Endothelial cell of umbilical vein (primary cell): ENCODE measurements around the gene THSD4. TPM values are rescaled to one million over a fixed set of nuclear protein-coding genes. Genes with fewer than 3 reads are reported as not detected.

ENCODE experiments used
- BruUV-seq: library from RNA; stranded (reverse); fragments of 400-500 nt; replicated peaks from 2 replicates; lab custom pipeline; 2021; lab: Mats Ljungman, UMichigan
- CTCF ChIA-PET: fragments of 300-600, 350-600 bp; sonication (Branson Sonifier 250); formaldehyde crosslinking; loops from one replicate; lab custom pipeline; 2021; ENCODE audit warnings: antibody characterized with exemption, inconsistent platforms; lab: Charles Lee
- POLR2A ChIA-PET: fragments of 300-600, 350-600 bp; sonication (Branson Sonifier 250); formaldehyde crosslinking; loops from one replicate; lab custom pipeline; 2021; ENCODE audit warnings: antibody characterized with exemption, inconsistent platforms; lab: Charles Lee
- DNase-seq: peaks from one replicate; pipeline ENCODE4 v3.0.0-alpha.2; 2011; ENCODE audit warnings: low read depth, low spot score
- FAIRE-seq: peaks from 2 replicates; lab custom pipeline; 2011; peaks lifted over from hg19 to GRCh38; lab: Jason Lieb, UNC
- H2AFZ ChIP-seq: 2 replicates; pipeline ENCODE4 v1.6.0; 2012; ENCODE audit warnings: low read depth, low read length, control low read depth, inconsistent platforms
- H3K27ac ChIP-seq: 2 replicates; pipeline ENCODE4 v1.5.1; 2011; ENCODE audit warnings: low read depth, mild to moderate bottlenecking, control low read depth, low read length, moderate library complexity; ENCODE audit not compliant: insufficient read depth
- H3K27me3 ChIP-seq, 2 experiments: 2 replicates each; pipeline versions ENCODE4 v1.6.0 to v1.6.1; 2011; ENCODE audit warnings: low read length in 2 of 2, mixed read lengths in 1 of 2; ENCODE audit not compliant: control insufficient read depth in 2 of 2, insufficient read depth in 2 of 2
- H3K36me3 ChIP-seq, 2 experiments: 2 replicates in 1 of 2; 3 replicates in 1 of 2; pipeline ENCODE4 v1.5.1; 2011; ENCODE audit warnings: low read length in 2 of 2, mild to moderate bottlenecking in 1 of 2, moderate library complexity in 1 of 2; ENCODE audit not compliant: control insufficient read depth in 2 of 2, insufficient read depth in 2 of 2; ENCODE audit errors: extremely low read depth in 1 of 2
- H3K4me1 ChIP-seq: 3 replicates; pipeline ENCODE4 v1.5.1; 2011; ENCODE audit warnings: mild to moderate bottlenecking, low read length; ENCODE audit not compliant: control insufficient read depth, insufficient read depth; ENCODE audit errors: extremely low read depth
- H3K4me2 ChIP-seq: 2 replicates; pipeline ENCODE4 v1.6.1; 2011; ENCODE audit warnings: low read length, control low read depth, mixed read lengths; ENCODE audit not compliant: insufficient read depth
- H3K4me3 ChIP-seq, 3 experiments: fragments of 200-600 bp in 1 of 3; sonication (generic), shearing (Covaris generic) in 1 of 3; replicated peaks in 1 of 3; 2 replicates each; pipeline ENCODE4 v1.5.1; 2011 to 2016; ENCODE audit warnings: control low read depth in 3 of 3, low read length in 3 of 3, mild to moderate bottlenecking in 2 of 3, inconsistent platforms in 1 of 3, low read depth in 1 of 3, moderate library complexity in 1 of 3; ENCODE audit not compliant: insufficient read depth in 1 of 3
- H3K79me2 ChIP-seq: 2 replicates; pipeline ENCODE4 v1.6.0; 2012; ENCODE audit warnings: low read length, inconsistent platforms; ENCODE audit not compliant: control insufficient read depth, insufficient read depth
- H3K9ac ChIP-seq: replicated peaks from 2 replicates; pipeline ENCODE3; 2011; ENCODE audit warnings: low read length, control low read depth; ENCODE audit not compliant: insufficient read depth; ENCODE audit errors: extremely low read depth
- H3K9me1 ChIP-seq: replicated peaks from 3 replicates; pipeline ENCODE4 v1.6.0; 2011; ENCODE audit warnings: mild to moderate bottlenecking, low read length; ENCODE audit not compliant: control insufficient read depth, insufficient read depth; ENCODE audit errors: extremely low read depth
- H3K9me3 ChIP-seq: replicated peaks from 2 replicates; pipeline ENCODE4 v1.5.1; 2012; ENCODE audit warnings: low read length, inconsistent platforms; ENCODE audit not compliant: control insufficient read depth, insufficient read depth
- H4K20me1 ChIP-seq: replicated peaks from 2 replicates; pipeline ENCODE3; 2011; ENCODE audit warnings: mild to moderate bottlenecking, low read length; ENCODE audit not compliant: control insufficient read depth, insufficient read depth; ENCODE audit errors: extremely low read depth
- EZH2 ChIP-seq: IDR thresholded peaks from 2 replicates; pipeline ENCODE4 v1.6.1; 2012; ENCODE audit warnings: borderline replicate concordance, low read depth, mild to moderate bottlenecking, moderate library complexity, low read length, inconsistent platforms; ENCODE audit not compliant: severe bottlenecking
- FOS ChIP-seq: IDR thresholded peaks from 2 replicates; pipeline ENCODE4 v1.6.1; 2011; ENCODE audit warnings: mild to moderate bottlenecking, low read length, moderate library complexity, borderline replicate concordance; ENCODE audit not compliant: insufficient read depth
- GATA2 ChIP-seq: IDR thresholded peaks from 2 replicates; pipeline ENCODE4 v1.7.0; 2011; ENCODE audit warnings: low read depth, mild to moderate bottlenecking, moderate library complexity, mixed read lengths, low read length; ENCODE audit not compliant: insufficient read length, insufficient read depth
- JUN ChIP-seq: IDR thresholded peaks from 2 replicates; pipeline ENCODE4 v1.6.1; 2011; ENCODE audit warnings: borderline replicate concordance, low read depth; ENCODE audit not compliant: insufficient read length, insufficient read depth
- MYC ChIP-seq: IDR thresholded peaks from one replicate; pipeline ENCODE4 v1.6.1; 2011; ENCODE audit warnings: mild to moderate bottlenecking, low read depth, low read length
- POLR2A ChIP-seq: IDR thresholded peaks from 2 replicates; pipeline ENCODE4 v1.6.1; 2012; ENCODE audit warnings: low read depth, mild to moderate bottlenecking, control low read depth, low read length
- POLR2AphosphoS5 ChIP-seq: IDR thresholded peaks from 2 replicates; pipeline ENCODE4 v1.6.1; 2012; ENCODE audit warnings: low read depth, mild to moderate bottlenecking, control low read depth, low read length, moderate library complexity; ENCODE audit not compliant: insufficient read depth
- dilution Hi-C: fragments of 300-500 bp; cut with MboI; formaldehyde crosslinking; loops from one replicate; pipeline ENCODE4 v1.15.0; 2019; ENCODE audit warnings: low sequenced_read_pairs; ENCODE audit not compliant: extremely low pct_ligation_motif_present
- intact Hi-C: fragments of 100-400 bp; cut with micrococcal nuclease; formaldehyde crosslinking; loops from one replicate; pipeline ENCODE4 v1.10.0; 2022
- polyA plus RNA-seq, 4 experiments: library from polyadenylated mRNA; depleted of rRNA in 3 of 4; stranded (reverse) in 3 of 4; unstranded in 1 of 4; fragments of >200 nt; gene quantifications; 2 replicates each; pipeline versions ENCODE4 v1.2.1 to v1.2.3, GENCODE V29; 2011 to 2012; ENCODE audit warnings: missing spikeins in 1 of 4
- total RNA-seq: library from RNA; stranded (reverse); gene quantifications from 2 replicates; pipeline ENCODE4 v1.2.3, GENCODE V29; 2021
- TF ChIP-seq, protein P1 (sequence below), 2 donors: IDR thresholded peaks; 1 replicate in 1 of 2; 2 replicates in 1 of 2; pipeline ENCODE4 v1.5.1; 2011; ENCODE audit warnings: low read length in 2 of 2, mild to moderate bottlenecking in 2 of 2, moderate library complexity in 2 of 2, control low read depth in 1 of 2, inconsistent platforms in 1 of 2, low read depth in 1 of 2; ENCODE audit not compliant: insufficient read depth in 1 of 2; ENCODE audit errors: extremely low read depth in 1 of 2
- TF ChIP-seq, protein P2 (sequence below): IDR thresholded peaks from 2 replicates; pipeline ENCODE4 v1.6.1; 2011; ENCODE audit not compliant: insufficient read depth, insufficient read length

The THSD4 gene
- total and polyA plus RNA-seq, 2 donors (not counting 3 experiments of a cell fraction or from before 2014, with no cell fraction given) = 9.9 to 25.4 TPM

DNA sequence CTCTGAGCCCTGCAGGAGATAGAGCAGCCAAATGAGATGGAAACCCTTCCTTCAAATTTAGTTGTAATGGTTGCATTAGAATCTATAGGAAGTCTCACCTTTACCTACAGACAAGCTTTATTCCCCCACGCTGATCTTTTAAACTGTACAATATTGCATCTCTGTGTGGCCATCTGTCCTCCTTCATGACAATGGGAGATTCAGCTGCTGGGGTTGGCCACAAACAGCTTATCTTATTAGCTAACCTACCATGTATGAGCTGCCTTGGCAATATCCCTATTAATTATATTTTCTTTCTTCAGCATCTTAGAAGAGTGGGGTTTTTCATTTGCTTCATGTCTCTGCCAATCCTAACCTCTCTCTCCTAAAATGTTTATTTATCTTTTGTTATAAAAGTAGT lies 456.4 kb downstream of the THSD4 start:
- H3K27ac ChIP-seq = no peak overlapping the region
- CTCF ChIA-PET = interaction anchor here (0.8 to 2.5 kb wide), 10 partner anchors 11 to 328 kb away, joined by 3 to 11 read pairs (median 4); no protein-coding TSS in a partner anchor
- FAIRE-seq = no peak
- dilution Hi-C loops (no loop called here), intact Hi-C loops (loop anchor here (5.0 kb wide), 1 partner anchor 231 kb away; no protein-coding TSS in a partner anchor)
- no TSS peak for BruUV-seq
- H3K36me3 ChIP-seq = no peaks in the 10 kb centered on the region
- H3K4me2 ChIP-seq = no peak overlapping the region
- no peak for TF ChIP-seq MYC
- no peak for TF ChIP-seq POLR2A
- no peak for TF ChIP-seq FOS
- no peak for TF ChIP-seq EZH2
- TF ChIP-seq POLR2AphosphoS5 = no peak
- TF ChIP-seq, protein P1, sequence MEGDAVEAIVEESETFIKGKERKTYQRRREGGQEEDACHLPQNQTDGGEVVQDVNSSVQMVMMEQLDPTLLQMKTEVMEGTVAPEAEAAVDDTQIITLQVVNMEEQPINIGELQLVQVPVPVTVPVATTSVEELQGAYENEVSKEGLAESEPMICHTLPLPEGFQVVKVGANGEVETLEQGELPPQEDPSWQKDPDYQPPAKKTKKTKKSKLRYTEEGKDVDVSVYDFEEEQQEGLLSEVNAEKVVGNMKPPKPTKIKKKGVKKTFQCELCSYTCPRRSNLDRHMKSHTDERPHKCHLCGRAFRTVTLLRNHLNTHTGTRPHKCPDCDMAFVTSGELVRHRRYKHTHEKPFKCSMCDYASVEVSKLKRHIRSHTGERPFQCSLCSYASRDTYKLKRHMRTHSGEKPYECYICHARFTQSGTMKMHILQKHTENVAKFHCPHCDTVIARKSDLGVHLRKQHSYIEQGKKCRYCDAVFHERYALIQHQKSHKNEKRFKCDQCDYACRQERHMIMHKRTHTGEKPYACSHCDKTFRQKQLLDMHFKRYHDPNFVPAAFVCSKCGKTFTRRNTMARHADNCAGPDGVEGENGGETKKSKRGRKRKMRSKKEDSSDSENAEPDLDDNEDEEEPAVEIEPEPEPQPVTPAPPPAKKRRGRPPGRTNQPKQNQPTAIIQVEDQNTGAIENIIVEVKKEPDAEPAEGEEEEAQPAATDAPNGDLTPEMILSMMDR (IDR thresholded peaks at IDR 0.05; ENCODE audit: extremely low read depth in 1 of 2, insufficient read depth in 1 of 2, low read depth in 1 of 2, low read length in 2 of 2) = no peak
- TF ChIP-seq JUN = no peak
- TF ChIP-seq, protein P2, sequence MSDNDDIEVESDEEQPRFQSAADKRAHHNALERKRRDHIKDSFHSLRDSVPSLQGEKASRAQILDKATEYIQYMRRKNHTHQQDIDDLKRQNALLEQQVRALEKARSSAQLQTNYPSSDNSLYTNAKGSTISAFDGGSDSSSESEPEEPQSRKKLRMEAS = no peak
- TF ChIP-seq GATA2 = no peak
- H3K4me3 ChIP-seq = no peak overlapping the region
- no peaks in the 10 kb centered on the region for H3K9me3 ChIP-seq
- peaks cover 12% of the 10 kb centered on the region for H3K4me1 ChIP-seq
- no peaks in the 10 kb centered on the region for H3K27me3 ChIP-seq
- no peaks in the 10 kb centered on the region for H4K20me1 ChIP-seq
- no peak overlapping the region for H2AFZ ChIP-seq
- no peak overlapping the region for H3K9ac ChIP-seq
- DNase-seq = no peak
- POLR2A ChIA-PET = no interaction called here
- no peaks in the 10 kb centered on the region for H3K9me1 ChIP-seq
- no peaks in the 10 kb centered on the region for H3K79me2 ChIP-seq
